Lung microvascular endothelial cell (primary cell): ENCODE results near the gene CNOT6L. TPM values are rescaled to one million over a fixed set of nuclear protein-coding genes. Genes with fewer than 3 reads are reported as not detected.
"Not testable (repeated sequence)": the region's sequence is repeated elsewhere in the genome, so short reads cannot be mapped to it uniquely, and the experiment has no call there.

Experiments
- DNase-seq, 2 donors: peaks; one replicate each; pipeline versions ENCODE4 v3.0.0 to v3.0.0-alpha.2; 2010; ENCODE audit warnings: low read depth in 2 of 2
- total RNA-seq: library from RNA; depleted of rRNA; stranded (reverse); fragments of >200 nt; gene quantifications from 2 replicates; pipeline ENCODE4 v1.2.1, GENCODE V29; 2014

CNOT6L gene
- total RNA-seq, 1 donor from 2014 or later = 29.2 TPM

- DNase-seq = no peak
Observed at GRCh38 chr4:77782102-77782835, 36.9 kb downstream of the CNOT6L start.

GRCh38 chr4:77780762-77781161 lies 38.4 kb downstream of the CNOT6L start:
- not testable (repeated sequence) for DNase-seq

GRCh38 chr4:77777135-77777807 lies 41.9 kb downstream of the CNOT6L start:
- peak in 1 of 2 donors; percentile 30 for DNase-seq

- DNase-seq = no peak
Observed at GRCh38 chr4:77776182-77777134, 42.7 kb downstream of the CNOT6L start.

GRCh38 chr4:77773101-77773500 lies 46.1 kb downstream of the CNOT6L start:
- DNase-seq = no peak

GRCh38 chr4:77771566-77771965 lies 47.6 kb downstream of the CNOT6L start:
- no peak for DNase-seq

GRCh38 chr4:77765720-77766119 lies 53.4 kb downstream of the CNOT6L start:
- DNase-seq = no peak

- no peak for DNase-seq
Observed at GRCh38 chr4:77762531-77762930, 56.6 kb downstream of the CNOT6L start.

GRCh38 chr4:77761595-77761994 lies 57.6 kb downstream of the CNOT6L start:
- DNase-seq = no peak

- no peak for DNase-seq
Observed at GRCh38 chr4:77758804-77759203, 60.4 kb downstream of the CNOT6L start.

- no peak for DNase-seq
Observed at GRCh38 chr4:77751764-77752163, 67.4 kb downstream of the CNOT6L start.

- no peak for DNase-seq
Observed at GRCh38 chr4:77745792-77746191, 73.4 kb downstream of the CNOT6L start.

GRCh38 chr4:77742054-77742453 lies 77.1 kb downstream of the CNOT6L start:
- no peak for DNase-seq

- no peak for DNase-seq
Observed at GRCh38 chr4:77740480-77740879, 78.7 kb downstream of the CNOT6L start.

GRCh38 chr4:77734928-77735327 lies 84.2 kb downstream of the CNOT6L start:
- peak; percentile 16 to 38 for DNase-seq

GRCh38 chr4:77731656-77732055 lies 87.5 kb downstream of the CNOT6L start:
- DNase-seq = no peak

GRCh38 chr4:77728420-77728819 lies 90.7 kb downstream of the CNOT6L start:
- DNase-seq = no peak

GRCh38 chr4:77721073-77721472 lies 98.1 kb downstream of the CNOT6L start:
- DNase-seq = no peak

GRCh38 chr4:77718500-77718899 lies 100.7 kb downstream of the CNOT6L start:
- DNase-seq = not testable (repeated sequence)

GRCh38 chr4:77715414-77716290 lies 103.5 kb downstream of the CNOT6L start:
- DNase-seq = no peak

- DNase-seq = no peak
Observed at GRCh38 chr4:77714514-77714913, 104.7 kb downstream of the CNOT6L start.
